DMS79 (cell line): ENCODE data around the gene COX20.

Source experiments
- DNase-seq: peaks from one replicate; lab custom pipeline; 2025; lab: John Stamatoyannopoulos, UW

COX20 gene

DNA sequence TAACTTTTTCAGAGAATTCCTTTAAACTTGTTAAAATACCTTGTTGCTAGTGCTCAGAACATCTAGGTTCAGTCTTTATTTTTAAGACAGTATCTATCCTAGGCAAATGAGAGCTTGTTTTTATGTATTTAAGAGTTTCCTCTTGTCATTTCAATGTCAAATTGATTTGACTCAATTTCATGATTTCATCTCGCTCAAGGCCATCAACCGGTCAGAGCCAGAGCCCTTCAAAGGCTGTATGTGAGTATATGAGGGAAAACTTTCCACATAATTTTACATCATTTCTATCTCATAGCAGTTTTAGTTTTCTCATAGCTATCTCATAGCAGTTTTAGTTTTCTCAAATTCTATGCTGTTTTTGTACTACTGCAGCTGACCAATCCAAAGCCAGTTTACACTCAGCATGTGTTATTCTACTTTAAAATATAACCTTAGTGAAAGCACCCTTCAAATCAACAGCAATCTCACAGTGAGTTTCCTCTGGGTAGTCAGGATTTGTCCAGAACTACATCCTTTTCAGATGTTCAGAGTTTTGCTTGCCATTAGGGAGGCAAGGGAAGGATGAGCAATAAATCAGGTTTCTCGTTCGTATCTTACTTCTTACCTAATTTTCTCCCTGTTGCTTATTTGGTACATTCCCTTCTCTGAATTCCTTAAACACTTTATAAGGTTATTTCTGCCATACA lies 16.2 kb downstream of the COX20 start:
- DNase-seq = no peak

GRCh38 chr1:244852694-244853093 lies 17.2 kb downstream of the COX20 start:
- DNase-seq = no peak

- DNase-seq = no peak
Measured at GRCh38 chr1:244854166-244854565, 18.7 kb downstream of the COX20 start.

DNA sequence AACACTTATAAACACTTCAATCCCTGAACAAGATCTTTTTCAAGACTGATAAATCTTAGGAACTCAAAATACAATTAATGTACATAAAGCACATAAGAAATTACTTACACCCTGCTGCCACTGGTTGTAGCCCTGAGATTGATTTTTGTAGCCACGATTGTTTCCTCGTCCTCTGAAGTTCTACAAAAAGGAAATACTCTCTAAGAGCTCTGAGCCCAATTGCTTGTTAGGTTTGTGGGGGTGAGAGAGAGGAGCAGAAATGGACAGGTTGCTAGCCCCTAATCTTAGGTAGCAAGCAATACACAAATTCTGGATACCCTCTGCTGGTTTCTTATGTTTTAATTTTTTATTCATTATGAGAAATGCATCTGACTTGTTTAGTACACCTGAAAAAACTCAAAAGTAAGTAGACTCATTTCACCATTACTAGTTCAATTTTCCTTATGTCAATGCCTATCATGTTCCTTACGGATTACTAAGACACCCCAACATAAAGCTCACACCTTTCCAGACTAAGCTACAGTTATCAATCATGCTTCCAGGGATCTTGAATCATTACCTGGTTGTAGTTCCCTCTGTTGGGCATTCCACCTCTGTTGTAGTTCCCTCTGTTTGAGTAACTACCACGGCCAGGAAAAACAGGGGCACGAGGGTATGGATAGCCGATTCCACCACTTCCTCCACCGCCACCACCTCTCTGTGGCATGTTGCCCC lies 19.6 kb downstream of the COX20 start:
- DNase-seq = no peak

GRCh38 chr1:244857761-244858160 lies 22.3 kb downstream of the COX20 start:
- DNase-seq = no peak

GRCh38 chr1:244858357-244858756 lies 22.9 kb downstream of the COX20 start:
- DNase-seq = no peak

DNA sequence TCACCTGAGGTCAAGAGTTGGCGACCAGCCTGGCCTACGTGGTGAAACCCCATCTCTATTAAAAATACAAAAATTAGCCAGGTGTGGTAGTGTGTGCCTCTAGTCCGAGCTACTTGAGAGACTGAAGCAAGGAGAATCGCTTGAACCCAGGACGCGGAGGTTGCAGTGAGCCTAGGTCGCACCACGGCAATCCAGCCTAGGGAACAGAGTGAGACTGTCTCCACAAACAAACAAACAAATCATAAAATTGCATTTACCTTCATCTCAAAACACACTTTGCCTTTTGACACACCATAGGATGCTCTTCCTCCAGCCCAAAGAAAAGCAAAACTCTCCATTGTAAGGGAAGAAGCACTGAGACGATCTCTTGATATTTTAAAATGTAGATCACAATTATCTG lies 24.6 kb downstream of the COX20 start:
- no peak for DNase-seq

DNA sequence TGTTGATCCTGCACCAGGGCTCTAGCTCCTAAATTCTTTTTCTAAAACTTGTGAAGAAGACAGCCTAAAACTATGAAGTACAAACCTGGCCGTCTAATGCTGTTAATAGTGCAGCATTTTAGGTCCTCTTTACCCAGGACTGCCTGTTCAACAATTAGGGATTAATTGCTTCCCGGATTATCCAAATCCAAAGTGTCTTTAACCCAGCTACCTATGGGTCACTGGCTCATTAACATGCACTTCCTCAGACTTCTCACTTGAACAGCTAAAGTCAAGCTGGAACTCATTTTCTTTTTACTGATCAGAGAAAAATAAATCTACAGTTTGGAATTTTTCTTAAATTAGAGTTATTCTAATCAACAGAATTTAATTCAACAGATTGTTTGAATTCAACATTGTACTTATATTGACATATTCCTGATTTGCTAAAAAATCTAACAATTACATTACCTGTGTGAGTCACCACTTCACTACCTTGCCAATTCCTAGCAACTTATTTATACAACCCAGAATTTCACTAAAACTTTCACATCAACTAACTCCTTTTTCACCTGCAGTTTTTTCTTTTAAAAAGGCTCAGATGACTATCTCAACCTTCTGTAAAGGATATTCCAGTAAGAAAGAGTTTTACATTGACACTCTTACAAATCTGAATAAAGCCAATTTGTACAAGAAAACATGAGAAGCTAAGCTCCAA lies 25.6 kb downstream of the COX20 start:
- no peak for DNase-seq

- DNase-seq = no peak
Measured at GRCh38 chr1:244861683-244862082, 26.2 kb downstream of the COX20 start.

DNA sequence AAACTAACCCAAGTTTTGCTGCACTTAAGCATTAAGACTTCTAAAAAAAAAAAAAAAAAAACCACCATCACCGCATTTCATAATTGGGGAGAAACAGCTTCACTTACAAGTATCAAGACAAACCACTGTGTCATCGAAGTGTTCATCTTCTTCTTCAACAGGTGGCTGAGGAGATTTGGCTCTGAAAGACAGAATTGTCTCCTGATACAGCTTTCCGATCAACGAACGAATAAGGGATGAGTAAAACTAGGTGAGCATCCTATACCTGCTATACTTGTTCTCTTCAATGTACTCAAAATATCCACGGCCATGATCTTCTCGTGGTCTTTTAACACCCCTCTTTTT lies 26.9 kb downstream of the COX20 start:
- DNase-seq = no peak

DNA sequence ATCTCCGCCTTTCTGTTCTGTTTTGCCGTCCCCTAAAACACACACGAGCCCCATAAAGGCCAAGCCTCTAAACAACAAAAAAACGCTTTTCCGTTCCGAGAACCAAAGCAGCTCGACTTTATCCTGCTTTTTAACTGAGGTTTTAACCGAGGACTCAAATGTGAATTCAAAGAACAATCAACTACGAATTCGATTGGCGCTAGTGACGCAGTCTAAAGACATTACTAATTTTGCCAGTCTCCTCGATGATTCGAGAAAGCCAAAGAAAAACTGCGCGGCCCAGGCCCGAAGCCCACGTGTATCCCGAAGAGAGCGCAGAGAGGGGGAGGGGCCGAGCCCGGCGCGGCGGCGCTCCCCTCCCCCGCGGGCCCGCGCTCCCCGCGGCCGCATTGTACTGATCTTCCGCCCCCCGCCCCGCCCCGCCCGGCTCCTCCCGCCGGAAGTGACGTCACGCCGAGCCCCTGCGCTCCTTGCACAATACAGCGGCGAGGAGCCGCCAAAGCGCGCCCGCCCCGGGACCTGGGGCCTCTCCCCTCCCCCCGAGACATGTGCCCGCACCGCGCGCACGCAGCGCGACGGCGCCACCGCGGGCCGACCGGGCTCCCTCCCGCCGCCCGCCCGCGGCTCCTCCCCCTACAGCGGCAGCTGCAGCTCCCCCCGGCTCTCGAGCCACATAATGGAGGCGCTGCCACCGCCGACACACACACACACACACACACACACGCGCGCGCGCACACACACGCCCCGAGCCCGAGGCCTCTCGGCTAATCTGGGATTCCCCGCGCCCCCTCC lies 27.4 kb downstream of the COX20 start:
- DNase-seq = peak; percentile 86

GRCh38 chr1:244863491-244864252 lies 28.2 kb downstream of the COX20 start:
- DNase-seq = no peak

GRCh38 chr1:244864253-244865027 lies 29.0 kb downstream of the COX20 start, which contains the start of gene HNRNPU:
HNRNPU (minus strand) TSS chr1:244864543; CDS start chr1:244864307, 236 bp downstream.
- DNase-seq = peak; percentile 91

- peak; percentile 58 for DNase-seq
Measured at GRCh38 chr1:244865028-244865371, 29.5 kb downstream of the COX20 start.

DNA sequence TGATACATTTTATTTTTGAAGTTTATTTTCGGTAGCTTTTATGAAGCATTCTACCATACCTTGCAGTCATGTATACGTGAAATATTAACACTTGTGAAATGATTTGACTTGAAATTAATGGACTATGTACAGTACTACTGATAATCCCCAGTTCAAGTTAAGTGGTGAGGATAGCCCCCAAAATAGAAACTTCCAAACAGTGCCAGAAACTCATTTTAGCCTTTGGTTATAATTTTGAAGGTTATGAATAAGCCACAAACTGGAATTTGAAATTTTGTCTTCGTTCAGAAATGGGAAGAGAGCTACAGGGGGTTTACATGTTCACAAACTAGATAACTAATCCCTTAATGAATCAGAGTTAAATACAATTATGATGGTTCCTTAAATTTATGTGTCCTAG lies 30.4 kb downstream of the COX20 start:
- no peak for DNase-seq

DNA sequence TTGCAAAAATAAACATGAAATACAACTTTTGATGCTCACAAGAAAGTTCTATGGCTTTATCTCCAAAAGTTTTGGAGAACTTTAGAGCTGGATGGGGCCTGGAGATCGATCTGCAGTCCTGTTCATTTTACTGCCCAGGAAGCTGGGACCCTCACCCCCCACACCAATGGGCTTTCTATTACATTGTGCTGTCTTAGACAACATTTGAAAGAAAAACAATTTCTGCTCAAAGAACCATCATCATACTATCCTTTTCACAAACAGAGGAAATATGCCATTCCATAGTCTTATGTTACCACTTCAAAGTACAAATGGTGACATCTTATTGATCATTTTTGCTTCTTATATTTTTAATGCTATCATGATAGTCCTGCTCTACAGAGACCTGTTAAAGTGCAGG lies 30.9 kb downstream of the COX20 start:
- DNase-seq = no peak

DNA sequence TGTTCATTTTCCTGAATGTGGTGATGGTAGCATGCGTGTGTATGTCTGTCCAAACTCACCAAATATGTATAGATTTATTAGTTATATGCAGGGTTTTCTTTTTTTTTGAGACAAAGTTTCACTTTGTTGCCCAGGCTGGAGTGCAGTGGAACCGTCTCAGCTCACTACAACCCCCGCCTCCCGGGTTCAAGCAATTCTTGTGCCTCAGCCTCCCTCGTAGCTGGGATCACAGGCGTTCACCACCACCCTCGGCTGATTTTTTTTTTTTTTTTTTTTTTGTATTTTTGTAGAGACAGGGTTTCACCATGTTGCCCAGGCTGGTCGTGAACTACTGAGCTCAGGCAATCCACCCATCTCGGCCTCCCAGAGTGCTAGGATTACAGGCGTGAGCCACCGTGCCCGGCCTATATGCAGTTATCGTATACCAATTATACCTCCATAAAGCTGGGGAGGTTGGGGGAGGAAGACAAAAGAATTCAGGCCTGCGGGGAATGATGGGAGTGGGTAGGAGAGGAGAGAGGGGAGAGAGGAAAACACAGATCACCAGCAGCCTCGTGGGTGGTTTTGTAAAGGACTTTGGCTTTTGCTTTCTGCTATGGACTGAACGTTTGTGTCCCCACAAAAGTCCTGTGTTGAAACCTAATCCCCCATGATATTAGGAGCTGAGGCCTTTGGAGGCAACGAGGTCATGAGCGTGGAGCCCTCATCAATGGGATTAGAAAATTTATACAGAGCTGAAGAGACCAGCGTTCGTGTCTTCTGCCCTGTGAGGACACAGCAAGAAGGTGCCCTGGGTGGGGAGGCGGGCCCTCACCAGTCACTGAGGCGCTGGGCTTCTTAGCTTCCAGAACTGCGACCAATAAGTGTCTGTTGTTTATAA lies 33.3 kb downstream of the COX20 start:
- no peak for DNase-seq

- DNase-seq = no peak
Measured at GRCh38 chr1:244869364-244869827, 33.9 kb downstream of the COX20 start.

DNA sequence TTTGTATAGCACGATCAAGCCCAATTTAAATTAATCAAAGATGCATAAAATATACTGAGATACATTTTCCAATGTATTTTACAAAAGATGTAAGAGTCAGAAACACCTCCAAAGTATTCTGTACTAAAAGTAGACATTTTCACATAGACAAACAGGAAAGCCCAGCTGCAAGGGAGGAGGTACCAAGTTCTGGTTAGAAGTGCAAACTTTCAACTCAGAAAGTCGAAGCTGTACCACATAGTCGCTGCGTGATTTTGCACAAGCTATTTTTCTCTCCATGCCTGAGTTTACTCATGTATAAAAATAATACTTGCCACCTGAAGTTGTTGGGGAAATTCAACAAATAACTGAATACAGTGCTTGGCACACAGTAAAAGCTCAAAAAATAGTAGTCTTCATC lies 34.5 kb downstream of the COX20 start:
- no peak for DNase-seq
